Endothelial cell of umbilical vein (primary cell): ENCODE measurements around the gene CEP128. TPM values are rescaled to one million over a fixed set of nuclear protein-coding genes. Genes with fewer than 3 reads are reported as not detected.
"Not testable (repeated sequence)": the region's sequence is repeated elsewhere in the genome, so short reads cannot be mapped to it uniquely, and the experiment has no call there.

Source experiments
- BruUV-seq: library from RNA; stranded (reverse); fragments of 400-500 nt; replicated peaks from 2 replicates; lab custom pipeline; 2021; lab: Mats Ljungman, UMichigan
- CTCF ChIA-PET: fragments of 300-600, 350-600 bp; sonication (Branson Sonifier 250); formaldehyde crosslinking; loops from one replicate; lab custom pipeline; 2021; ENCODE audit warnings: antibody characterized with exemption, inconsistent platforms; lab: Charles Lee
- POLR2A ChIA-PET: fragments of 300-600, 350-600 bp; sonication (Branson Sonifier 250); formaldehyde crosslinking; loops from one replicate; lab custom pipeline; 2021; ENCODE audit warnings: antibody characterized with exemption, inconsistent platforms; lab: Charles Lee
- DNase-seq: peaks from one replicate; pipeline ENCODE4 v3.0.0-alpha.2; 2011; ENCODE audit warnings: low read depth, low spot score
- FAIRE-seq: peaks from 2 replicates; lab custom pipeline; 2011; peaks lifted over from hg19 to GRCh38; lab: Jason Lieb, UNC
- H2AFZ ChIP-seq: 2 replicates; pipeline ENCODE4 v1.6.0; 2012; ENCODE audit warnings: low read depth, low read length, control low read depth, inconsistent platforms
- H3K27ac ChIP-seq: 2 replicates; pipeline ENCODE4 v1.5.1; 2011; ENCODE audit warnings: low read depth, mild to moderate bottlenecking, control low read depth, low read length, moderate library complexity; ENCODE audit not compliant: insufficient read depth
- H3K27me3 ChIP-seq, 2 experiments: 2 replicates each; pipeline versions ENCODE4 v1.6.0 to v1.6.1; 2011; ENCODE audit warnings: low read length in 2 of 2, mixed read lengths in 1 of 2; ENCODE audit not compliant: control insufficient read depth in 2 of 2, insufficient read depth in 2 of 2
- H3K36me3 ChIP-seq, 2 experiments: 2 replicates in 1 of 2; 3 replicates in 1 of 2; pipeline ENCODE4 v1.5.1; 2011; ENCODE audit warnings: low read length in 2 of 2, mild to moderate bottlenecking in 1 of 2, moderate library complexity in 1 of 2; ENCODE audit not compliant: control insufficient read depth in 2 of 2, insufficient read depth in 2 of 2; ENCODE audit errors: extremely low read depth in 1 of 2
- H3K4me1 ChIP-seq: 3 replicates; pipeline ENCODE4 v1.5.1; 2011; ENCODE audit warnings: mild to moderate bottlenecking, low read length; ENCODE audit not compliant: control insufficient read depth, insufficient read depth; ENCODE audit errors: extremely low read depth
- H3K4me2 ChIP-seq: 2 replicates; pipeline ENCODE4 v1.6.1; 2011; ENCODE audit warnings: low read length, control low read depth, mixed read lengths; ENCODE audit not compliant: insufficient read depth
- H3K4me3 ChIP-seq, 3 experiments: fragments of 200-600 bp in 1 of 3; sonication (generic), shearing (Covaris generic) in 1 of 3; replicated peaks in 1 of 3; 2 replicates each; pipeline ENCODE4 v1.5.1; 2011 to 2016; ENCODE audit warnings: control low read depth in 3 of 3, low read length in 3 of 3, mild to moderate bottlenecking in 2 of 3, inconsistent platforms in 1 of 3, low read depth in 1 of 3, moderate library complexity in 1 of 3; ENCODE audit not compliant: insufficient read depth in 1 of 3
- H3K79me2 ChIP-seq: 2 replicates; pipeline ENCODE4 v1.6.0; 2012; ENCODE audit warnings: low read length, inconsistent platforms; ENCODE audit not compliant: control insufficient read depth, insufficient read depth
- H3K9ac ChIP-seq: replicated peaks from 2 replicates; pipeline ENCODE3; 2011; ENCODE audit warnings: low read length, control low read depth; ENCODE audit not compliant: insufficient read depth; ENCODE audit errors: extremely low read depth
- H3K9me1 ChIP-seq: replicated peaks from 3 replicates; pipeline ENCODE4 v1.6.0; 2011; ENCODE audit warnings: mild to moderate bottlenecking, low read length; ENCODE audit not compliant: control insufficient read depth, insufficient read depth; ENCODE audit errors: extremely low read depth
- H3K9me3 ChIP-seq: replicated peaks from 2 replicates; pipeline ENCODE4 v1.5.1; 2012; ENCODE audit warnings: low read length, inconsistent platforms; ENCODE audit not compliant: control insufficient read depth, insufficient read depth
- H4K20me1 ChIP-seq: replicated peaks from 2 replicates; pipeline ENCODE3; 2011; ENCODE audit warnings: mild to moderate bottlenecking, low read length; ENCODE audit not compliant: control insufficient read depth, insufficient read depth; ENCODE audit errors: extremely low read depth
- EZH2 ChIP-seq: IDR thresholded peaks from 2 replicates; pipeline ENCODE4 v1.6.1; 2012; ENCODE audit warnings: borderline replicate concordance, low read depth, mild to moderate bottlenecking, moderate library complexity, low read length, inconsistent platforms; ENCODE audit not compliant: severe bottlenecking
- MYC ChIP-seq: IDR thresholded peaks from one replicate; pipeline ENCODE4 v1.6.1; 2011; ENCODE audit warnings: mild to moderate bottlenecking, low read depth, low read length
- POLR2AphosphoS5 ChIP-seq: IDR thresholded peaks from 2 replicates; pipeline ENCODE4 v1.6.1; 2012; ENCODE audit warnings: low read depth, mild to moderate bottlenecking, control low read depth, low read length, moderate library complexity; ENCODE audit not compliant: insufficient read depth
- dilution Hi-C: fragments of 300-500 bp; cut with MboI; formaldehyde crosslinking; loops from one replicate; pipeline ENCODE4 v1.15.0; 2019; ENCODE audit warnings: low sequenced_read_pairs; ENCODE audit not compliant: extremely low pct_ligation_motif_present
- intact Hi-C: fragments of 100-400 bp; cut with micrococcal nuclease; formaldehyde crosslinking; loops from one replicate; pipeline ENCODE4 v1.10.0; 2022
- polyA plus RNA-seq, 4 experiments: library from polyadenylated mRNA; depleted of rRNA in 3 of 4; stranded (reverse) in 3 of 4; unstranded in 1 of 4; fragments of >200 nt; gene quantifications; 2 replicates each; pipeline versions ENCODE4 v1.2.1 to v1.2.3, GENCODE V29; 2011 to 2012; ENCODE audit warnings: missing spikeins in 1 of 4
- total RNA-seq: library from RNA; stranded (reverse); gene quantifications from 2 replicates; pipeline ENCODE4 v1.2.3, GENCODE V29; 2021
- TF ChIP-seq, protein P1 (sequence below), 2 donors: IDR thresholded peaks; 1 replicate in 1 of 2; 2 replicates in 1 of 2; pipeline ENCODE4 v1.5.1; 2011; ENCODE audit warnings: low read length in 2 of 2, mild to moderate bottlenecking in 2 of 2, moderate library complexity in 2 of 2, control low read depth in 1 of 2, inconsistent platforms in 1 of 2, low read depth in 1 of 2; ENCODE audit not compliant: insufficient read depth in 1 of 2; ENCODE audit errors: extremely low read depth in 1 of 2

Gene CEP128
- total and polyA plus RNA-seq, 2 donors (not counting 3 experiments of a cell fraction or from before 2014, with no cell fraction given), result 0.91 to 23.7 TPM

DNA sequence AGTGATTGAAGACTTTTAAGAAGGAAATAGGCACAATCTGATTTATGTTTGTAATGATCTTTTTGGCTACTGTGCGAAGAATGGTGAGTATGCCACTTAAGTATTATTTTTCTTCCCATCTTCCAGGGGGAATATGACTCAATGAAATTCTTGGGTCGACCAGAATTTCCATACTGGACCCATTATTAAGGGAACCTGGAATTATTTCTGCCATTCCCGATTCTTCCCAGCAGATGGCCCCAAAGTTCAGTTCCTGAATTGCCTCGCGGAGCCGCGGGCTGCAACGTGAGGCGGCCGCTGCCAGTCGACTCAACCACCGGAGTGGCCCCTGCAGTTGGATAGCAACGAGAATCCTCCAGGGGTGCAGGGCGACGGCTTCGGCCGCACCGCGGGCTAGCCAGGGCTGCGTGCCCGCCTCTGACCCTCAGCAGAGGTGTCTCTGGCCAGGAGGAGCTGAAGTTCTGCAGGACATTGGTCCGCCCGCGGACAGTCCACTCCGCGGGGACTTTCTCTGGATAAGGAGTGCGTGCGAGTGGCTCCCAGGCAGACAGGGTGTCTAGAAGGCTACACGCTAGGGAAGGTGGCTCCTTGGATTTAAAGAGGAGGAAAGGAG is 13.3 kb upstream of the CEP128 start:
- dilution Hi-C loops, result no loop called here
- H2AFZ ChIP-seq, result peak overlapping the region; percentile 99
- peaks cover 25 to 58% of the 10 kb centered on the region in 2 experiments for H3K27me3 ChIP-seq
- CTCF ChIA-PET, result interaction anchor here (0.6 to 7.8 kb wide), 12 partner anchors 11 to 899 kb away, joined by 3 to 99 read pairs (median 4); no protein-coding TSS in a partner anchor
- POLR2A ChIA-PET, result no interaction called here
- no peaks in the 10 kb centered on the region for H3K36me3 ChIP-seq
- FAIRE-seq (peak; percentile 89), DNase-seq (peak; percentile 80)
- no peaks in the 10 kb centered on the region for H4K20me1 ChIP-seq
- no TSS peak for BruUV-seq
- no peak for TF ChIP-seq MYC
- no peak for TF ChIP-seq EZH2
- TF ChIP-seq, protein P1, sequence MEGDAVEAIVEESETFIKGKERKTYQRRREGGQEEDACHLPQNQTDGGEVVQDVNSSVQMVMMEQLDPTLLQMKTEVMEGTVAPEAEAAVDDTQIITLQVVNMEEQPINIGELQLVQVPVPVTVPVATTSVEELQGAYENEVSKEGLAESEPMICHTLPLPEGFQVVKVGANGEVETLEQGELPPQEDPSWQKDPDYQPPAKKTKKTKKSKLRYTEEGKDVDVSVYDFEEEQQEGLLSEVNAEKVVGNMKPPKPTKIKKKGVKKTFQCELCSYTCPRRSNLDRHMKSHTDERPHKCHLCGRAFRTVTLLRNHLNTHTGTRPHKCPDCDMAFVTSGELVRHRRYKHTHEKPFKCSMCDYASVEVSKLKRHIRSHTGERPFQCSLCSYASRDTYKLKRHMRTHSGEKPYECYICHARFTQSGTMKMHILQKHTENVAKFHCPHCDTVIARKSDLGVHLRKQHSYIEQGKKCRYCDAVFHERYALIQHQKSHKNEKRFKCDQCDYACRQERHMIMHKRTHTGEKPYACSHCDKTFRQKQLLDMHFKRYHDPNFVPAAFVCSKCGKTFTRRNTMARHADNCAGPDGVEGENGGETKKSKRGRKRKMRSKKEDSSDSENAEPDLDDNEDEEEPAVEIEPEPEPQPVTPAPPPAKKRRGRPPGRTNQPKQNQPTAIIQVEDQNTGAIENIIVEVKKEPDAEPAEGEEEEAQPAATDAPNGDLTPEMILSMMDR (IDR thresholded peaks at IDR 0.05; ENCODE audit: extremely low read depth in 1 of 2, insufficient read depth in 1 of 2, low read depth in 1 of 2, low read length in 2 of 2), result peak; percentile 70
- no peak for TF ChIP-seq POLR2AphosphoS5
- H3K4me2 ChIP-seq, result peak overlapping the region; percentile 68
- H3K9me3 ChIP-seq, result no peaks in the 10 kb centered on the region
- H3K4me1 ChIP-seq, result peaks cover 4% of the 10 kb centered on the region
- peak overlapping the region; percentile 5 to 51 (median 14) for H3K4me3 ChIP-seq
- peak overlapping the region; percentile 33 for H3K9ac ChIP-seq
- no peak overlapping the region for H3K27ac ChIP-seq
- no peaks in the 10 kb centered on the region for H3K79me2 ChIP-seq
- H3K9me1 ChIP-seq, result no peaks in the 10 kb centered on the region
- intact Hi-C loops, result loop anchor here (1.0 kb wide), 6 partner anchors 12 to 510 kb away; no protein-coding TSS in a partner anchor

DNA sequence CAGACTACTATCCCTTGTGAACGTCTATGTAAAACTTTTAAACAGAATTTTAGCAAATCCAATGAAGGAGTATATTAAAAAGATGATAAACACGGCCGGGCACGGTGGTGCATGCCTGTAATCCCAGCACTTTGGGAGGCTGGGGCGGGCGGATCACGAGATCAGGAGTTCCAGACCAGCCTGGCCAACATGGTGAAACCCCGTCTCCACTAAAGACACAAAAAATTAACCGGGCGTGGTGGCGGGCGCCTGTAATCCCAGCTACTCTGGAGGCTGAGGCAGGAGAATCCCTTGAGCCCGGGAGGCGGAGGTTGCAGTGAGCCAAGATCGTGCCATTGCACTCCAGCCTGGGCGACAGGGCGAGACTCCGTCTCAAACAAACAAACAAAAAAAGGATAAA is 11.7 kb upstream of the CEP128 start:
- H3K9me1 ChIP-seq, H3K4me3 ChIP-seq, H3K79me2 ChIP-seq, dilution Hi-C loops, H3K4me1 ChIP-seq, H3K36me3 ChIP-seq, DNase-seq, intact Hi-C loops, CTCF ChIA-PET, POLR2A ChIA-PET, H3K4me2 ChIP-seq, BruUV-seq, FAIRE-seq, H3K9ac ChIP-seq, H2AFZ ChIP-seq, H4K20me1 ChIP-seq, H3K27ac ChIP-seq, H3K9me3 ChIP-seq: not testable (repeated sequence)
- peaks cover 24 to 59% of the 10 kb centered on the region in 2 experiments for H3K27me3 ChIP-seq
